ENCODE measurements around the gene CILP.

Gene CILP

GRCh38 chr15:65171428-65171827 lies 39.8 kb downstream of the CILP start:
- DNase-seq (ENCODE audit: low read depth in 1 of 2, low spot score in 1 of 2), result no peak
- H3K27me3 ChIP-seq (ENCODE audit: insufficient read depth, poor library complexity, severe bottlenecking), result no peaks in the 10 kb centered on the region
- H3K27ac ChIP-seq (replicated peaks), result no peak overlapping the region
- TF ChIP-seq, protein P1, sequence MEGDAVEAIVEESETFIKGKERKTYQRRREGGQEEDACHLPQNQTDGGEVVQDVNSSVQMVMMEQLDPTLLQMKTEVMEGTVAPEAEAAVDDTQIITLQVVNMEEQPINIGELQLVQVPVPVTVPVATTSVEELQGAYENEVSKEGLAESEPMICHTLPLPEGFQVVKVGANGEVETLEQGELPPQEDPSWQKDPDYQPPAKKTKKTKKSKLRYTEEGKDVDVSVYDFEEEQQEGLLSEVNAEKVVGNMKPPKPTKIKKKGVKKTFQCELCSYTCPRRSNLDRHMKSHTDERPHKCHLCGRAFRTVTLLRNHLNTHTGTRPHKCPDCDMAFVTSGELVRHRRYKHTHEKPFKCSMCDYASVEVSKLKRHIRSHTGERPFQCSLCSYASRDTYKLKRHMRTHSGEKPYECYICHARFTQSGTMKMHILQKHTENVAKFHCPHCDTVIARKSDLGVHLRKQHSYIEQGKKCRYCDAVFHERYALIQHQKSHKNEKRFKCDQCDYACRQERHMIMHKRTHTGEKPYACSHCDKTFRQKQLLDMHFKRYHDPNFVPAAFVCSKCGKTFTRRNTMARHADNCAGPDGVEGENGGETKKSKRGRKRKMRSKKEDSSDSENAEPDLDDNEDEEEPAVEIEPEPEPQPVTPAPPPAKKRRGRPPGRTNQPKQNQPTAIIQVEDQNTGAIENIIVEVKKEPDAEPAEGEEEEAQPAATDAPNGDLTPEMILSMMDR (IDR thresholded peaks at IDR 0.05; ENCODE audit: insufficient read depth, low read length), result no peak
- TF ChIP-seq SPI1 (IDR thresholded peaks at IDR 0.05; ENCODE audit: borderline replicate concordance, low read depth), result no peak
- no peak overlapping the region for H3K4me3 ChIP-seq (replicated peaks; ENCODE audit: insufficient read depth, low read length)

GRCh38 chr15:65165875-65166274 lies 45.4 kb downstream of the CILP start:
- TF ChIP-seq REST (IDR thresholded peaks at IDR 0.05; ENCODE audit: insufficient replicate concordance, low read depth) (no peak), POLR2AphosphoS5 (IDR thresholded peaks at IDR 0.05; ENCODE audit: low read depth) (no peak), SPI1 (IDR thresholded peaks at IDR 0.05; ENCODE audit: borderline replicate concordance, low read depth) (no peak), GABPA (IDR thresholded peaks at IDR 0.05; ENCODE audit: low read depth) (no peak)
- TF ChIP-seq, protein P1 (IDR thresholded peaks at IDR 0.05; ENCODE audit: insufficient read depth, low read length), result no peak
- DNase-seq (ENCODE audit: low read depth in 1 of 2, low spot score in 1 of 2), result no peak
- Histone ChIP-seq H3K27ac (replicated peaks) (no peak overlapping the region), H3K4me3 (replicated peaks; ENCODE audit: insufficient read depth, low read length) (no peak overlapping the region), H3K27me3 (ENCODE audit: insufficient read depth, poor library complexity, severe bottlenecking) (no peaks in the 10 kb centered on the region)

GRCh38 chr15:65164139-65164538 lies 47.1 kb downstream of the CILP start:
- DNase-seq (ENCODE audit: low read depth in 1 of 2, low spot score in 1 of 2), result no peak
- TF ChIP-seq REST (IDR thresholded peaks at IDR 0.05; ENCODE audit: insufficient replicate concordance, low read depth) (no peak), SPI1 (IDR thresholded peaks at IDR 0.05; ENCODE audit: borderline replicate concordance, low read depth) (no peak), POLR2AphosphoS5 (IDR thresholded peaks at IDR 0.05; ENCODE audit: low read depth) (no peak), GABPA (IDR thresholded peaks at IDR 0.05; ENCODE audit: low read depth) (no peak)
- TF ChIP-seq, protein P1 (IDR thresholded peaks at IDR 0.05; ENCODE audit: insufficient read depth, low read length), result no peak
- no peaks in the 10 kb centered on the region for H3K27me3 ChIP-seq (ENCODE audit: insufficient read depth, poor library complexity, severe bottlenecking)
- no peak overlapping the region for H3K4me3 ChIP-seq (replicated peaks; ENCODE audit: insufficient read depth, low read length)
- H3K27ac ChIP-seq (replicated peaks), result no peak overlapping the region

GRCh38 chr15:65163041-65163440 lies 48.2 kb downstream of the CILP start:
- no peaks in the 10 kb centered on the region for H3K27me3 ChIP-seq (ENCODE audit: insufficient read depth, poor library complexity, severe bottlenecking)
- TF ChIP-seq SPI1 (IDR thresholded peaks at IDR 0.05; ENCODE audit: borderline replicate concordance, low read depth) (no peak), POLR2AphosphoS5 (IDR thresholded peaks at IDR 0.05; ENCODE audit: low read depth) (no peak), REST (IDR thresholded peaks at IDR 0.05; ENCODE audit: insufficient replicate concordance, low read depth) (no peak)
- H3K27ac ChIP-seq (replicated peaks), result no peak overlapping the region
- H3K4me3 ChIP-seq (replicated peaks; ENCODE audit: insufficient read depth, low read length), result no peak overlapping the region
- no peak for DNase-seq (ENCODE audit: low read depth in 1 of 2, low spot score in 1 of 2)
